ENCODE results near the gene SLIT1.

DNA sequence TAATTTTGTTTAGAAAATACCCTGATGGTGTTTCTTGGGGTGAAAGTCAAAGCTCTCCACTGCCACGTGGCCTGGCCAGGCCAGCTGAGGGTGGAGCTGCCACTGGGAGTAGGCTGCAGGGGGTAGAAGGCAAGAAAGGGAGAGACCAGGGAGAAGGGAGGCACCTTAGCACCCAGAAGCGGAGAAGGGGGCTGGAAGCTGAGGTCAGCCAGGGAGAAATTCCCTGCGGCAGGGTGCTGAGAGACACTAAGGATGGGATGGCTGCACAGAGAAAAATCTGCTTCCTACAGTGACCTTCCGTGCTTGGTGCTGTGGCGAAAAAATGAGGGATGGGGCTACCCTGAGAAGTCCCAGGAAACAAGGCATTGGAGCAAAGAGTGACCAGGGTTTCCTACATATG, 143.7 kb downstream of the SLIT1 start:
- no peak for TF ChIP-seq POLR2AphosphoS5 (IDR thresholded peaks at IDR 0.05; ENCODE audit: low read depth, low read length)
- TF ChIP-seq, protein P1, sequence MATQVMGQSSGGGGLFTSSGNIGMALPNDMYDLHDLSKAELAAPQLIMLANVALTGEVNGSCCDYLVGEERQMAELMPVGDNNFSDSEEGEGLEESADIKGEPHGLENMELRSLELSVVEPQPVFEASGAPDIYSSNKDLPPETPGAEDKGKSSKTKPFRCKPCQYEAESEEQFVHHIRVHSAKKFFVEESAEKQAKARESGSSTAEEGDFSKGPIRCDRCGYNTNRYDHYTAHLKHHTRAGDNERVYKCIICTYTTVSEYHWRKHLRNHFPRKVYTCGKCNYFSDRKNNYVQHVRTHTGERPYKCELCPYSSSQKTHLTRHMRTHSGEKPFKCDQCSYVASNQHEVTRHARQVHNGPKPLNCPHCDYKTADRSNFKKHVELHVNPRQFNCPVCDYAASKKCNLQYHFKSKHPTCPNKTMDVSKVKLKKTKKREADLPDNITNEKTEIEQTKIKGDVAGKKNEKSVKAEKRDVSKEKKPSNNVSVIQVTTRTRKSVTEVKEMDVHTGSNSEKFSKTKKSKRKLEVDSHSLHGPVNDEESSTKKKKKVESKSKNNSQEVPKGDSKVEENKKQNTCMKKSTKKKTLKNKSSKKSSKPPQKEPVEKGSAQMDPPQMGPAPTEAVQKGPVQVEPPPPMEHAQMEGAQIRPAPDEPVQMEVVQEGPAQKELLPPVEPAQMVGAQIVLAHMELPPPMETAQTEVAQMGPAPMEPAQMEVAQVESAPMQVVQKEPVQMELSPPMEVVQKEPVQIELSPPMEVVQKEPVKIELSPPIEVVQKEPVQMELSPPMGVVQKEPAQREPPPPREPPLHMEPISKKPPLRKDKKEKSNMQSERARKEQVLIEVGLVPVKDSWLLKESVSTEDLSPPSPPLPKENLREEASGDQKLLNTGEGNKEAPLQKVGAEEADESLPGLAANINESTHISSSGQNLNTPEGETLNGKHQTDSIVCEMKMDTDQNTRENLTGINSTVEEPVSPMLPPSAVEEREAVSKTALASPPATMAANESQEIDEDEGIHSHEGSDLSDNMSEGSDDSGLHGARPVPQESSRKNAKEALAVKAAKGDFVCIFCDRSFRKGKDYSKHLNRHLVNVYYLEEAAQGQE (IDR thresholded peaks at IDR 0.05; ENCODE audit: insufficient read depth in 1 of 2, low read depth in 2 of 2, low read length in 2 of 2): no peak
- no peak for TF ChIP-seq SIN3A (IDR thresholded peaks at IDR 0.05; ENCODE audit: borderline replicate concordance, insufficient read depth, low read length)
- TF ChIP-seq TAF1 (IDR thresholded peaks at IDR 0.05; ENCODE audit: borderline replicate concordance, insufficient read depth, low read length): no peak
- no peak for TF ChIP-seq FOXP2 (optimal IDR thresholded peaks at IDR 0.05; ENCODE audit: borderline replicate concordance, extremely low read depth, extremely low read length, insufficient read depth)
